Caco-2 (cell line): Measurements from ENCODE around the gene POU4F3. TPM values are rescaled to one million over a fixed set of nuclear protein-coding genes. Genes with fewer than 3 reads are reported as not detected.

ENCODE experiments used
- BruUV-seq: library from RNA; stranded (reverse); fragments of 400-500 nt; replicated peaks from 2 replicates; lab custom pipeline; 2021; lab: Mats Ljungman, UMichigan
- CTCF ChIA-PET: fragments of 300-600 bp; sonication (Branson Sonifier 250); formaldehyde crosslinking; loops from one replicate; lab custom pipeline; 2022; ENCODE audit warnings: antibody characterized with exemption; lab: Charles Lee
- POLR2A ChIA-PET: fragments of 300-600 bp; sonication (Branson Sonifier 250); formaldehyde crosslinking; loops from one replicate; lab custom pipeline; 2022; ENCODE audit warnings: antibody characterized with exemption; lab: Charles Lee
- DNase-seq, 2 experiments: peaks; one replicate each; pipeline versions ENCODE4 v3.0.0 to v3.0.0-alpha.2; 2020 to 2022
- H3K27me3 ChIP-seq: replicated peaks from 2 replicates; pipeline ENCODE4 v1.6.0; 2011; ENCODE audit warnings: low read length; ENCODE audit not compliant: control insufficient read depth, insufficient read depth
- H3K36me3 ChIP-seq: 2 replicates; pipeline ENCODE4 v1.5.1; 2011; ENCODE audit warnings: low read length; ENCODE audit not compliant: control insufficient read depth, insufficient read depth
- H3K4me1 ChIP-seq: fragments of 250-450 bp; sonication (Bioruptor Pico); 2 replicates; pipeline ENCODE4 v1.5.1; 2020; ENCODE audit warnings: mild to moderate bottlenecking
- H3K4me3 ChIP-seq: 2 replicates; pipeline ENCODE4 v1.5.1; 2011; ENCODE audit warnings: low read depth, mild to moderate bottlenecking, control low read depth, low read length
- H3K9me3 ChIP-seq: fragments of 250-450 bp; sonication (Bioruptor Pico); 2 replicates; pipeline ENCODE4 v1.5.1; 2020; ENCODE audit warnings: mild to moderate bottlenecking, moderate library complexity
- H3K27ac Mint-ChIP-seq: one replicate; pipeline ENCODE4 v1.8.0; 2022; ENCODE audit warnings: mixed read lengths; ENCODE audit not compliant: unreplicated experiment
- H3K27me3 Mint-ChIP-seq: one replicate; pipeline ENCODE4 v1.8.0; 2022; ENCODE audit warnings: mixed read lengths; ENCODE audit not compliant: insufficient read depth, unreplicated experiment
- H3K36me3 Mint-ChIP-seq: one replicate; pipeline ENCODE4 v1.8.0; 2022; ENCODE audit warnings: mild to moderate bottlenecking, mixed read lengths; ENCODE audit not compliant: insufficient read depth, unreplicated experiment
- H3K4me1 Mint-ChIP-seq: one replicate; pipeline ENCODE4 v1.8.0; 2022; ENCODE audit warnings: low read depth, mixed read lengths; ENCODE audit not compliant: unreplicated experiment
- H3K4me3 Mint-ChIP-seq: one replicate; pipeline ENCODE4 v1.8.0; 2022; ENCODE audit warnings: mild to moderate bottlenecking, moderate library complexity, mixed read lengths; ENCODE audit not compliant: unreplicated experiment
- H3K9me3 Mint-ChIP-seq: one replicate; pipeline ENCODE4 v1.8.0; 2022; ENCODE audit warnings: mixed read lengths; ENCODE audit not compliant: unreplicated experiment
- CTCF ChIP-seq, 2 experiments: fragments of 200-600 bp in 1 of 2; IDR thresholded peaks; 1 replicate in 1 of 2; 2 replicates in 1 of 2; pipeline versions ENCODE4 v1.5.1 to v1.8.0; 2011 to 2022; ENCODE audit warnings: antibody characterized with exemption in 1 of 2, control low read depth in 1 of 2, inconsistent platforms in 1 of 2, low read depth in 1 of 2, low read length in 1 of 2, mild to moderate bottlenecking in 1 of 2, moderate library complexity in 1 of 2; ENCODE audit not compliant: insufficient read depth in 1 of 2, severe bottlenecking in 1 of 2, unreplicated experiment in 1 of 2
- intact Hi-C: fragments of 100-400 bp; cut with micrococcal nuclease; formaldehyde crosslinking; loops from one replicate; pipeline ENCODE4 v1.10.0; 2022; ENCODE audit not compliant: unreplicated experiment
- total RNA-seq: library from RNA; stranded (reverse); gene quantifications from 2 replicates; pipeline ENCODE4 v1.2.3, GENCODE V29; 2022

POU4F3 gene
- total RNA-seq, 1 experiment from 2014 or later: not detected

- no peaks in the 10 kb centered on the region for H3K9me3 ChIP-seq
- H3K9me3 Mint-ChIP-seq: no peaks in the 10 kb centered on the region
- no peaks in the 10 kb centered on the region; the same call in none of the 2 replicates for H3K27me3 ChIP-seq
- H3K4me3 ChIP-seq: no peak overlapping the region
- intact Hi-C loops: no loop called here
- H3K4me1 ChIP-seq: no peaks in the 10 kb centered on the region
- TF ChIP-seq CTCF (IDR thresholded peaks at IDR 0.05; ENCODE audit: insufficient read depth in 1 of 2, low read depth in 1 of 2, low read length in 1 of 2, severe bottlenecking in 1 of 2, unreplicated experiment in 1 of 2): no peak
- BruUV-seq: no TSS peak
- no peaks in the 10 kb centered on the region for H3K36me3 Mint-ChIP-seq
- no peak for DNase-seq
- CTCF ChIA-PET: no interaction called here
- H3K27ac Mint-ChIP-seq: no peak overlapping the region
- no peaks in the 10 kb centered on the region for H3K36me3 ChIP-seq
- H3K4me3 Mint-ChIP-seq: no peak overlapping the region
- POLR2A ChIA-PET: no interaction called here
- no peaks in the 10 kb centered on the region for H3K4me1 Mint-ChIP-seq
- peaks cover 3% of the 10 kb centered on the region for H3K27me3 Mint-ChIP-seq
These were observed 40.3 kb downstream of the POU4F3 start for GRCh38 chr5:146378986-146379385.

- ChIA-PET CTCF (no interaction called here), POLR2A (no interaction called here)
- Mint-ChIP-seq H3K4me1 (no peaks in the 10 kb centered on the region), H3K27ac (no peak overlapping the region), H3K27me3 (peaks cover 3% of the 10 kb centered on the region), H3K4me3 (no peak overlapping the region), H3K9me3 (no peaks in the 10 kb centered on the region), H3K36me3 (no peaks in the 10 kb centered on the region)
- H3K4me1 ChIP-seq: no peaks in the 10 kb centered on the region
- DNase-seq: no peak
- no peaks in the 10 kb centered on the region for H3K9me3 ChIP-seq
- no peak overlapping the region for H3K4me3 ChIP-seq
- intact Hi-C loops: no loop called here
- BruUV-seq: no TSS peak
- no peaks in the 10 kb centered on the region for H3K36me3 ChIP-seq
- no peak for TF ChIP-seq CTCF (IDR thresholded peaks at IDR 0.05; ENCODE audit: insufficient read depth in 1 of 2, low read depth in 1 of 2, low read length in 1 of 2, severe bottlenecking in 1 of 2, unreplicated experiment in 1 of 2)
- no peaks in the 10 kb centered on the region; the same call in none of the 2 replicates for H3K27me3 ChIP-seq
These were observed 42.1 kb downstream of the POU4F3 start for GRCh38 chr5:146380714-146381113.

GRCh38 chr5:146388386-146388785, 49.7 kb downstream of the POU4F3 start:
- H3K27me3 Mint-ChIP-seq: no peaks in the 10 kb centered on the region
- intact Hi-C loops: no loop called here
- Histone ChIP-seq H3K27me3 (no peaks in the 10 kb centered on the region), H3K4me3 (no peak overlapping the region), H3K9me3 (no peaks in the 10 kb centered on the region), H3K4me1 (no peaks in the 10 kb centered on the region), H3K36me3 (no peaks in the 10 kb centered on the region)
- BruUV-seq: no TSS peak
- ChIA-PET CTCF (no interaction called here), POLR2A (no interaction called here)
- H3K36me3 Mint-ChIP-seq: no peaks in the 10 kb centered on the region
- H3K27ac Mint-ChIP-seq: no peak overlapping the region
- H3K4me3 Mint-ChIP-seq: no peak overlapping the region
- H3K9me3 Mint-ChIP-seq: no peaks in the 10 kb centered on the region
- TF ChIP-seq CTCF (IDR thresholded peaks at IDR 0.05; ENCODE audit: insufficient read depth in 1 of 2, low read depth in 1 of 2, low read length in 1 of 2, severe bottlenecking in 1 of 2, unreplicated experiment in 1 of 2): no peak
- H3K4me1 Mint-ChIP-seq: no peaks in the 10 kb centered on the region
- DNase-seq: no peak
